HG03457 (cell line): Measurements from ENCODE around the gene COX19.

ENCODE experiments used
- ATAC-seq: cut with Tn5 transposase; IDR thresholded peaks from one replicate; pipeline ENCODE4 v1.9.1; 2021; ENCODE audit warnings: moderate number of reproducible peaks; ENCODE audit not compliant: unreplicated experiment

COX19 gene, protein sequence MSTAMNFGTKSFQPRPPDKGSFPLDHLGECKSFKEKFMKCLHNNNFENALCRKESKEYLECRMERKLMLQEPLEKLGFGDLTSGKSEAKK

DNA sequence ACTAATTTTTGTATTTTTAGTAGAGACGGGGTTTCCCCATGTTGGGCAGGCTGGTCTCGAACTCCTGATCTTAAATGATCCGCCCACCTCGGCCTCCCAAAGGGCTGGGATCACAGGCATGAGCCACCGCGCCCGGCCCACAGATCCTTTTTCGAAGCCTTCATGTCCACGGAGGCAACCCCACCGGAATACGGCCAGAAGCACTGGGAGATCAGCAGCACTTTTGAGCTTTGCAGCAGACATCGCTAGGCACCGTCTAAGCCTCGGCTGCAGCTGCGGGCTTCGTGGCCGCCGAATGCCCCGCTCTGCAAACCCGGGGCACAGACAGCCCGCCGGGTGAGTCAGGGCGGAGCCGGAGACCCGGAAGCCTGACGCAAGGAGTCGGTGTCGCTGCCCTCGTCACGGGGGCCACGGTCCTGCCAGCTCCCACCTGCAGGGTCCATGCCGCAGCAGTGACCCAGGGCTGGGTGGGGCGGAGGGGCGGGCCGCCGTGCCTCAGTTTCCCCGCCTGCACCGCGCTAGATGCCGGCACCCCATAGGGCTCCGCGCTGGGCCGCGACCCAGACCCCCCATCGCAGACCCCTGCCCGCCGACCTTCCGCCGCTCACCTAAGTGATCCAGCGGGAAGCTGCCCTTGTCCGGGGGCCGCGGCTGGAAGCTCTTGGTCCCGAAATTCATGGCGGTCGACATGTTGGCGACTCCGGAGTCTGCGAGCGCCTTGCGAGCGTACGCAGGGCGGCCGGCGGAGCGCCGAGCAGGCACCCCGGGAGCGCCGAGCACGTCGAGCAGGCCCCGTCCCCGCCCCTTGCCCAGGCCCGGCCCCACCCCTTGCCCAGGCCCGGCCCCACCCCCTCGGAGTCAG lies at the start of gene COX19:
COX19 (minus strand) TSS at position 730 of the 862 bp plus-strand sequence; CDS start at position 690, 40 bp downstream.
- ATAC-seq = peak; percentile 57

DNA sequence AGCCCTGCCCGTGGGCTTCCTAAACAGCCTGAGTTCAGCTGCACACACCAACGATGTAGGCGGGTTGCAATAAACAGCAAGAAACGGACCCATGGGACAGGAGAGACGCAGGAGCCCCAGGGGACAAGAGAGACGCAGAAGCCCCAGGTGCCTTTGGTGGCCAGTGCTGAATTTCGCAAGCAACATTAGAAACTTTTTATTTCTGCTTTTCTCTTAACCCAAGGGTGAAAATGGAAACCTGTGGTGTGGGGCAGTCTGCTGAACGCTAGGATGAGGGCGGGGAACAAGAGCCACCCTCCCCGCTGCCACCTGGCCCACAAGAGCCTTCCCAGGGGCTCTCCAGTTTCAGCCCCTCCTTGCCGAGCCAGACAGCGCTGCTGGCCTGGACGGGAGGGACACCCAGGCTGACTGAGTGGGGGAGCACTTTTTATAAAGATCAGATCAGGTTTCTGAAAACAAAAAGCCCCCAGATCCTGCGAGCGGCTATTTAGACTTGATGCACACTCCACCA lies 49.0 kb upstream of the COX19 start:
- peak; percentile 51 for ATAC-seq

DNA sequence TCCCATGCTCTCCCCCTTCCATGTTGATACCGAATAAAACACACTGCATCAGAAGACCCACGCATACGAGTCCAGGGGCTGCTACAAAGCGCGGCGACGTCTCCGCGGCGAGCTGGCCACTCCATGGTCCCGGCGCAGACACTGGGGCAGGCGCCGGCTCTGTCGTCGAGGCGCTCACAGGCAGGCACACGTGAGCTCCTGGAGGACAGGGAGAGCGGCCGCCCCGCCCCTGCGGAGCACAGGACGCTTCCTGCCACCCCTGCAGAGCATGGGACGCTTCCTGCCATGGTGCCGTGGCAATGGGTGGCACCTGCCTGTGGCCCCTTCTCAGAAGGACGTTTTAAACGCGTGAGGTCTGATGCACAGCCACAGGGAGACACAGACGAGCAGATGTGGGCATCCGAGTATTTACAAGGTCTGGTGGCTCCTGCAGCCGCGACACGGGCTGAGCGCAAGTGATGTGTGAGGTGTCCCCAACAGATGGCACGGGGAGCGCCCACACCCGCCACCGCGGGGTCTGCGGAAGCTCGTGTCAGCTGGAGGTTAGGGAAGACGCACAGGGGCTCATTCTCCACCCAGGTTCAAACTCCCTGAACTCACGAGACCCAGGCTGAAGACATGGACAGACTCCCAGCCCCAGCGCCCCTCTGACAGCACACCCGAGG lies 47.6 kb upstream of the COX19 start:
- ATAC-seq = no peak

DNA sequence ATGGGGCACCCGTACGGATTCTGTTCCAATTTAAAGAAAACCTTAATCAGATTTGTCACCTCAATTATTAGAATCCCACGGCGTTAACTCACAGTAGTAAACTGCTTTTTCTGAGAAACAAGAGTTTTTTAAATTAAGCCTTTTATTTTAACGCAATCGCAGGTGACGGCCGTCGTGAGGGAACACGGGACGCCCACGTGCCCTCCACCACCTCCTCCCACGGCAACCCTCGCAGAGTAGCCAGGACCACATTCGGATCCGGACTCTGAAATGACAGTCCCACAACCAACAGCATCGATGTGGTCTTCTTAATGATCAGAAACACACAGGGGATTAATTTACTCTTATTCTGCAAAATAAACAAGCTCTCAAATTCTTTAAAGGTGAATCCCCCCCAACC lies 47.0 kb upstream of the COX19 start:
- ATAC-seq = no peak

DNA sequence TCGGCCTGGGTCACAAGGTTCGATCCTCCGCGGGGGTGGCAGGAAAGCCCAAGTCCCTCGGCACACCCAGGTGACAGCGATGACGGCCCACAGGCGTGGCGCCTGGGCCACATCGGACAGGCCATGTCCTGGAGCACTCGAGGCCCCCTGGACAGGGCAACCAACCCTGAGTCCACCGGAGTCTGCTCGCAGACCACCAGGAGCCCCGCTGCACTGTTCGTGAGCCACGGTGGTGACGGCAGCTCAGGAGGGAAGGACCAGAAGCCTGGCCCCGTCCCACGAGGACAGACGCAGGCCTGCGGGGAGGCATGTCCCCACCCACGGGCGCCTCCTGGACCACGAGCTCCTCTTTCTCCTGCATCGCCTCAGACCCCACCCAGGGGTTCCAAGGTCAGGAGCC lies 46.6 kb upstream of the COX19 start:
- no peak for ATAC-seq

DNA sequence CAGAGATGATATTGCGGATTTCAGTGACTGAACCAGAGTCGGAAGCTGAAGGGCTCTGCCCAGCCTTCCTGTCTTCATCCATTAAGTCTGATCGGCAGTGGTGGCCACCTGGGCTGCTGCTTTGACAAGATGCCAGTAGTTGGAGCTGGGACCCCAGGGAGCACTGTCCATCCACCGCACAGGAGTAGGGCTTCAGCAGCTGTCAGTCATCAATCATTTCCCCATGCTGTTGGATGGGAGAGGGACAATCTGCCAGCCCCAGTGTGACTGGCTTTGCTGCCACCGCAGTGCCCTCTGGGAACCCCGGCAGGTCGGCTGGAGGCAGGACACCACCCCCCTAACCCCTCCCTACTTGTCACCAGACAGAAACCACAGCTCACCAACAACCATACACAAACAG lies 46.0 kb upstream of the COX19 start:
- no peak for ATAC-seq

DNA sequence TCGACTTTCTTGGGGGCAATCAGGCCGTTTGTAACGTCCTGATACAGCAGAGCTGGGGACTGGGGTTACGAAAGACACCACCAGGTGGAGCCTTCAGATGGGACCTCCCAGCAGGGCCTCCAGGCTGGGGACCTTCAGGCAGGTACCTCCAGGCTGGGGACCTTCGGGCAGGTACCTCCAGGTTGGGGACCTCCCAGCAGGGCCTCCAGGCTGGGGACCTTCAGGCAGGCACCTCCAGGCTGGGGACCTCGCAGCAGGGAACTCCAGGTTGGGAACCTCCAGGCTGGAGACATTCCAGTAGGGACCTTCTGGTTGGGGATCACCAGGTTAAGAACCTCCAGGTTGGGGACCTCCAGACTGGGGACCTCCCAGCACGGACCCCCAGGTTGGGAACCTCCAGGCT lies 45.5 kb upstream of the COX19 start:
- ATAC-seq = no peak

DNA sequence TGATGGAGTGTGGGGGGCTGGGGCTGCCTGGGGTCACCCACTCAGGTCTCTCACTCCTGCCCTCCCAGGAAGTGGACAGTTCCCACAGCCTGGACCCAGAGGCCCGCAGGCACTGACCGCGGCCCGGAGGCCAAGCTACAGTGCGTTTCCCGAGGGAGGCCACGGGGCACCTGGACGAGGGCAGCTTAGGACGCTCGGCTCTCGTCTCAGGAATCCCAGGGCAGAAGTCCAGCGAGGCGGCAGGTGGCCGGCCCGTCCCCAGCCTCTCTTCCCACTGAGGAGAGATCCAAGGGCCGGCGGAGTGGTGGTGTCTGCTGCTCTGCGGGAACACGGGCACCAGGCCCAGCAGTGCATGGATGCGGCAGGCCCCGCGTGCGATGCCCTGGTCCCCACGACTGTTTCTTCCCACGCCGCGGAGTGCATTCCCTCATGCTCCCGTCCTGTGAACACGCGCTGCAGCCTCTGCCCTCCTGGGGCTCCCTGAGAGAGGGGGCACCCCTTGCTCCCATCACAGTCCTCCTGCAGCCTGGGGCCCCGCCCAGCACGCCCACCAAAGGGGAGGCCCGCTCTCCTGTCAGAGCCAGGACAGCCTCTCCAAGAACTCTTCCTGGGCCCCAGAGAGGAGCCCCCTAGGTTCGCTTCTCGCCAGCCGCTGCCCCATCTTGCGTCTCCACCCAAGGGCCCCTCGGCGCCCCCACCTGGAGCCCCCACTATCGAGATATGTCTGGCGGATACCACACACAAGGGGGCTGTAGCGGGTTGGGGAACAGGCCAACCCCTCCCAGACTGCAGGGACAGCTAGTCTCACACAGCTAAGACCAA lies 44.7 kb upstream of the COX19 start:
- no peak for ATAC-seq

DNA sequence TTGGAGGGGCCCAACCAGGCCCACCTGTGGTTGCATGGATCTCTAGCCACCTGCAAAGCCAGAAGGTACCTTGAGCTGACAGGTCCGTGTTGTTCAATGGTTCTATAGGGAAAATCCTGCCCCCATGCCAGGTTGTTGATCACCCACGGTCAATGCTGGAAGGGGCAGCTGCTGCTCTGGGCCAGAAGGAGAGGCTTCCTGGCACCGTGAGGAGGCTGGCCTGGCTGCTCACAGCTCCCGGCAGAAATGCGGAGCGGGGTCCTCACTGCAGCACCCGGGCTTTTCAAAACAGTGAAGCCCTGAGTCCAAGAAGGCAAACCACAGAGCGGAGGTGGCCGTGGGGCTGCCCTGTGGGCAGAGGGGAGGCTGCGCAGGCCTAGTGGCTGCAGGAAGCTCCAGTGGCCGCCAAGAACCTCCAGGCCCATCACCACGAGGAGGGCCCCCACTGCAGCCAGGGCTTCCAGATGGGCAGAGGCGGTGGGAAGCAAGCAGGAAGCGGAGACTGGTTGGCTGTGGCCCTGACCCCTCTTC lies 44.0 kb upstream of the COX19 start:
- no peak for ATAC-seq

DNA sequence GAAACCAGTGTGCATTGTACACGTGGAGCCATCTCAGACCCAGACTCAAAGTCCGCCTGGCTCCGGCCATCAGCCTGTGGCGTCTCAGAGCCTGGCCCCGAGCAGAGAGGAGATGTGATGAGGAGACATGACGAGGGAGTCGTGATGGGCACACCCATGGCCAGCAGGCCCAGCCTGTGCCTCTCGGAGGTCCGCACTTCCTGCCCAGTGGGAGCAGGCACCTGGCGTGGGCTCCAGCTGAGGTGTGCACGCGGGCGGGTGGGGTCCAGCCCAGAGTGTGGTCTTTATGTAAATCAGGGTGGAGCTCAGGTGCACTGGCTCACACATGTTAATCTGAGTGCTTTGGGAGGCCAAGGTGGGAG lies 43.0 kb upstream of the COX19 start:
- ATAC-seq = no peak

DNA sequence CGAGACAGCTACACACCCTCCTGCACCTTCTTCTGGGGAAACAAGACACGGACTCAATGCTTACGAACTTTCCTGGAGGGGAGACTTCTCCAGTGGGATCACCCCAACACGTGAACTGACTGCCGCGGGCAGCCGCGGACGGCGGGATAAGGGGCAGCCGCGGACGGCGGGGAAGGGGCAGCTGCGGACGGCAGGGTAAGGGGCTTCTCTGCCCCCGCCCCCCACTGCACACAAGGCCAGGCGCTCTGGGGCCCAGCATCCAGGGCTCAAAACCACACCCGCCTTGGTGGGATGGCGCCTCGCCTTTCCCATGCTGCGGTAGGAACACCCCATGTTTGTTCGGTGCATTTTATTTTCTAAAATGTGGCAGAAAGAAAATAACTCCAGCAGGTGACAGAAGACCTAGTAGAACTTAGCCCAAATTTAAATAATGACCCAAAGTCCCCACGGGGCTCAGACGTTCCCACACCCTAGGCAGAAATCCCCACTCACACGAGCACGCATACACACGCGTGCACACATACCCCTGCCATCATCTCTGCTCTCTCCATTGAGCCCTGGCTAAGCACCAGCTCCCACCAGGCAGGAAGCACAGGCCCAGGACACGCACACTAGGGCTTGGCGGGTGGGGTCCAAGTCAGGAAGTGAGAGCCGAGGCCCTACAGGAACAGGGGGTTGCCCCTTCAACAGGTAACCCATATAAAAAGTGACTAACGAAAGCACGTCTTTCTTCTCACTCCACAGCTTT lies 42.4 kb upstream of the COX19 start:
- no peak for ATAC-seq

DNA sequence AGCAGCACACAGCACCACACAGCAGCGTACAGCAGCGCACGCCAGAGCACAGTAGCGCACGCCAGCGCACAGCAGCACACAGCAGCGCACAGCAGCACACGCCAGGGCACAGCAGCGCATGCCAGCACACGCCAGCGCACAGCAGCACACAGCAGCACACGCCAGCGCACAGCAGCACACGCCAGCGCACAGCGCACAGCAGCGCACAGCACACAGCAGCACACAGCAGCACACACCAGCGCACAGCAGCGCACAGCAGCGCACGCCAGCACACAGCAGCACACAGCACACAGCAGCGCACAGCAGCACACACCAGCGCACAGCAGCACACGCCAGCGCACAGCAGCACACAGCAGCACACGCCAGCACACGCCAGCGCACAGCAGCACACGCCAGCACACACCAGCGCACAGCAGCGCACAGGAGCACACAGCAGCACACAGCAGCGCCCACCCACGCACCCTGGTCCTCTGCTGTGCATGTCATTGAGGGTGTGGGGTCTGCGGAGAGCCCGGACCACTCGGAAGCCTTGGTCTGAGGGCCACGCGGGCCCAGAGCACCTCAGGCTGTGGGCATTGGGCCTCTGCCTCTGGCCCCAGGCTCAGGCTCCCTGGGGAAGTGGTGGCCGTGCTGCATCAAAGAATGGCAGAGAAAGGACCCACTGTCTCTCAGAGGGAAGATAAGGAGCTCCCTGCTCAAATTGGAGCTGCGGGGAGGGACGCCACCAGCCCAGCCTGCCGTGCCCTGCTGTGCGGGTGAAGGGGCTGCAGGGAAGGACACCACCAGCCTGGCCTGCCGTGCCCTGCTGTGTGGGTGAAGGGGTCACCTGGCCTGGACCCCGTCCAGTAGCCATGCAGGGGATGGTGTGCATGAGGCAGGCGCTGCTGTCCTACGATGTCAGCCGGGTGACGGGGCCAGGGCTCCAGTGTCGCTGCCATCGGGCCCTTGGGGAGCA lies 41.5 kb upstream of the COX19 start:
- no peak for ATAC-seq

DNA sequence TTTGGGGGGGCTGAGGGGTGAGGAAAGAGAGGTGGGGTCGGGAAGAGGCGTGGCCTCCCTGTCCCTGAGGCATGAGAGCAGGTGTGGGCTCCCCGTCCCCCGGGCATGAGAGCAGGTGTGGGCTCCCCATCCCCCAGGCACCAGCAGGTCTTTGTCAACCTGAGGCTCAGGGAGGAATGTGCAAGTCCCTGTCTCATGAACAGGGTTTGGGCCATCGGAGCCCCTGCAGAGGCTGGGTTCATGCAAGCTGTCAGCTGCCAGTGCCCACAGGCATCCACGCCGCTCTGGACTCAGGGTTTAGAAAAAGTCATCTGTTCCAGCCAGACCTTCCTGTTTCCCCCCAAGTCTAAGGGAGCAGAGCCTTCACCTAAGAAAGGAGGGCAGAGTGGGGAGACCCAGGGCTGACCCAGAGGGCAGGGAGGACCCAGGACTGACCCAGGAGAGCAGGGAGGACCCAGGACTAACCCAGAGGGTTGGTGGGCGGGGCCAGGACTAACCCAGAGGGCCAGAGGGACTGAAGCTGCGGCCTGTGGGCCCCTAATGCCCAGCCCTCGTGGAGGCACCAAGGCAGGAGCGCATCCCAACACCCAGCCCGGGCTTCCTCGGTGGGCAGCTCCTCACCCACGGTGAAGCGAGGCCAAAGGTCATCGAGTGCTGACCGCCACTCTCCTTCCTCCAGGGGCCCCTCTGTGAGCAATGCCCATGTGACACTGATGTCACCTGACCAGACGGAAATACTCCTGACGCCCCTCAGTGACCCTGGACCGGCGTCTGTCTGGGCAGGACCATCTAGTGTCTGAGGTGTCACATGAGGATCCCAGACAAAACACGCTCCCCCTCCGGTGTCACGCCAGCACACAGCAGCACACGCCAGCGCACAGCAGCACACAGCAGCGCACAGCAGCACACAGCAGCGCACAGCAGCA lies 40.1 kb upstream of the COX19 start:
- ATAC-seq = no peak

DNA sequence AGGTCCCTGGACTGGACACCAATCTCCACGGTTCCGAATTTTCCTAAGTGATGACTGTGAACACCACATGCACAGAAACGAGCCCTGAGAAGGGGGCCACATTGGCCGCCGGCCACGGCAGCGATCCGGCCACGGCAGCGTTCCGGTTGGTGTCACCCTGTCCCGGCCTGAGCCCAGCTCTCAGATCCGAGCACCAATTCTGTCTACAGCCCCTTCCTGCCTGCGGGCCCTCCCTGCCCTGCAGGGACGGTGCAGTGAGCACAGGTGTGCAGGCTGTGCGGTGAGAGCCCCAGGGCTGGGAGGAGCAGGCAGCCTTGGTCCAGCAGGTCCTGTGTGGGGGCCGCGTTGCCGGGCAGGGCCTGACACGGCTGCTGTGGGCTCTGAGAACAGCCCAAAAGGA lies 39.3 kb upstream of the COX19 start:
- no peak for ATAC-seq

DNA sequence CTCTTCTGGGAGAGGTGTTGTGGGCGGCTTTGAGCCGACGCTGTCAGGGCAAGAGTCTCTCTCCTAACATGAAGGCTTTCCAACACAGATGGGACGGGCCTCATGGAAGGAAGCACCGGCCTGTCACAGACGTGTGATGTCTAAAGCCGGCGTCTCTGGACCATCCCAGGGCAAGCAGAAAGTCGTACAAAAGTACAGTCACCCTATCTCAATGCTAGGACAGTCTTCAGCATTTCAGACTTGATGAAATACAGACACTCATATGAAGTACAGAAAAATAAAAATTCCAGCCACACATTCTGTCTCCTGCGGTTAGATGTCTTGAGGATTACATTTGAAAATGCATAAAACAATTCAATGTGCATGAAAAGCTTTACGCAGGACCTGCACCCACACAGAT lies 38.2 kb upstream of the COX19 start:
- no peak for ATAC-seq

DNA sequence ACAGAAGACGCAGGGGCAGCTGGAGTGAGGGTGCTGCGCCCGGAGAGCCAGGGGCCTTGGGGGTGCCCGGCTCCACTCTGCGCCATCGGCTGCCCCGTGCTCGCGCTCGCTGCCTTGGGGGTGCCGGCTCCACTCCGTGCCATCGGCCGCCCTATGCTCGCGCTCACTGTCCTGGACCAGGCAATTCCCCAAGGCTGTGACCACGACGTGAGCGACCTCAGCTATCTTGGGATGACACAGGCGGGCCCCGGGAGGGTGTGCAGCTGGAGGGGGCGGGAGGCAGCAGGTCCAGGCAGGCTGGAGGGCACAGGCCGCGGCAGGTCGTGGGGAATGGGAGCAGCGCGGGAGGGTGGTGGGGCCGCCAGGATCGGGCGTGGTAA lies 37.4 kb upstream of the COX19 start:
- no peak for ATAC-seq

DNA sequence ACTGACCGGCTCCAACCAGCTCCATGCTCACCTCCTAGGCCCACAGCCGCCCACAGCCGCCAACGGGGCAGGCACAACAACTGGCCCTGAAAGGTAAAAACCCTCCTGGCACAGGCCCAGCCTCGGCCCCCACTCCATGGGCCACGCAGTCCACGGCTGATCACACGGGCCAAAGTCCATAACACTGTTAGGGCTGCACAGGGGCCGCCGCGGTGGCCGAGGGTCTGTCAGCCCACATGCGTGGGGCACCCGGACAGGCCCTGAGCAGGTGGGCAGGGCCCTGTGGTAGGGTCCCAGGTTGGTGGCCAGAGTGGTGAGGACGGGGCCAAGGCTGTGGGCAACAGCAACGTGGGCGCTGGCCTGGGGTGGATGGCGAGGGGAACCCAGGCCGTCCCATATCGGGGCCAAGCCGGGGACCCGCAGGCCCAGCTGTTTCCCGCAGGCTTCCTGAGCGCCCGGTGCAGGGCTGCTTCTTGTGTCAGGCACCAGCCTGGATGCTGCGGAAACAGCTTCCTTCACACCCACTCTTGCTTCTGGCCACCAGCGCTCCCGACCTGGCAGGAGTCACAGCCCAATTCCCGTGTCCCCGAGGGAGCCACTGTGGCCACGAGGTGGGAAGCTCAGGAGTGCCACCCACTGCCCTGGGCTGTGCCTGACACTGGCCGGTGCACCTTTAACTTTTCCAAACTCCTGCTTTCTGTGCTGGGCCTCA lies 36.8 kb upstream of the COX19 start:
- ATAC-seq = no peak
